ENCODE measurements around the gene LMLN.

DNA sequence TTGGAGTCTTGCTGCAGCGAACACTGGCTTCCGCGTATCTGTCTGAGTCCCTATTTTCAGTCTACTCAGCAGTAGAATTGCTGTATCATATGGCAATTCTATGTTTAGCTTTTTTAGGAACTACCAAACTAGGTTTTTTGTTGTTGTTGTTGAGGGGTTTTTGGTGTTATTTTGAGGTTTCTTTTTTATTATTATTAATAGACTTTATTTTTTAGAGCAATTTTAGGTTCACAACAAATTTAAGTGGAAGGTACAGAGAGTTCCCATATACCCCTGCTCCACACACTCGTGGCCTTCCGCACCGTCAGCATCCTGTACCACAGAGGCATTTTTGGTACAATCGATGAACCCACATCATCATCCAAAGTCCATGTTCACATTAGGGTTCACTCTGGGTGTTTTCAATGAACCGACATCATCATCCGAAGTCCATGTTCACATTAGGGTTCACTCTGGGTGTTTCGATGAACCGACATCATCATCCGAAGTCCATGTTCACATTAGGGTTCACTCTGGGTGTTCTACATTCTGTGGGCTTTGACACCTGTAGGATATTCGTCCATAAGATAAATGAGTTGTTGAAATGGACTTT, 67.9 kb downstream of the LMLN start:
- TF ChIP-seq ZNF274 (IDR thresholded peaks at IDR 0.05; ENCODE audit: low read depth, low read length), result no peak
- TF ChIP-seq YY1 (IDR thresholded peaks at IDR 0.05; ENCODE audit: insufficient read depth, insufficient read length), result no peak
- TF ChIP-seq SUZ12 (IDR thresholded peaks at IDR 0.05; ENCODE audit: extremely low read depth, insufficient read depth, insufficient read length), result no peak
